BJ (cell line): Measurements from ENCODE around the gene GALNT13. TPM values are rescaled to one million over a fixed set of nuclear protein-coding genes. Genes with fewer than 3 reads are reported as not detected.

Experiments
- CTCF ChIA-PET: fragments of 350-600 bp; formaldehyde crosslinking; extraction: SDS; loops from one replicate; lab custom pipeline; 2021; ENCODE audit warnings: antibody characterized with exemption, inconsistent platforms; lab: Yijun Ruan, JAX
- POLR2A ChIA-PET: fragments of 300-600 bp; sonication (Branson Sonifier 250); formaldehyde crosslinking; extraction: SDS; loops from one replicate; lab custom pipeline; 2021; ENCODE audit warnings: antibody characterized with exemption; lab: Charles Lee
- DNase-seq: peaks from one replicate; pipeline ENCODE4 v3.0.0-alpha.2; 2011; ENCODE audit warnings: low read depth
- H3K27me3 ChIP-seq: 2 replicates; pipeline ENCODE4 v1.6.0; 2011; ENCODE audit warnings: low read length; ENCODE audit not compliant: control insufficient read depth, insufficient read depth
- H3K36me3 ChIP-seq: 2 replicates; pipeline ENCODE4 v1.5.1; 2011; ENCODE audit warnings: low read length; ENCODE audit not compliant: control insufficient read depth, insufficient read depth
- H3K4me3 ChIP-seq: 2 replicates; pipeline ENCODE4 v1.5.1; 2011; ENCODE audit warnings: low read depth, mild to moderate bottlenecking, control low read depth, low read length
- polyA plus RNA-seq: library from polyadenylated mRNA; depleted of rRNA; stranded (reverse); fragments of >200 nt; gene quantifications from 2 replicates; pipeline ENCODE4 v1.2.3, GENCODE V29; 2011
- TF ChIP-seq, protein P1 (sequence below): IDR thresholded peaks from 2 replicates; pipeline ENCODE4 v1.5.1; 2011; ENCODE audit warnings: low read depth, mild to moderate bottlenecking, control low read depth, inconsistent platforms, low read length, moderate library complexity; ENCODE audit not compliant: insufficient read depth

GALNT13 gene
- polyA plus RNA-seq, 1 experiment: not detected

- TF ChIP-seq, protein P1, sequence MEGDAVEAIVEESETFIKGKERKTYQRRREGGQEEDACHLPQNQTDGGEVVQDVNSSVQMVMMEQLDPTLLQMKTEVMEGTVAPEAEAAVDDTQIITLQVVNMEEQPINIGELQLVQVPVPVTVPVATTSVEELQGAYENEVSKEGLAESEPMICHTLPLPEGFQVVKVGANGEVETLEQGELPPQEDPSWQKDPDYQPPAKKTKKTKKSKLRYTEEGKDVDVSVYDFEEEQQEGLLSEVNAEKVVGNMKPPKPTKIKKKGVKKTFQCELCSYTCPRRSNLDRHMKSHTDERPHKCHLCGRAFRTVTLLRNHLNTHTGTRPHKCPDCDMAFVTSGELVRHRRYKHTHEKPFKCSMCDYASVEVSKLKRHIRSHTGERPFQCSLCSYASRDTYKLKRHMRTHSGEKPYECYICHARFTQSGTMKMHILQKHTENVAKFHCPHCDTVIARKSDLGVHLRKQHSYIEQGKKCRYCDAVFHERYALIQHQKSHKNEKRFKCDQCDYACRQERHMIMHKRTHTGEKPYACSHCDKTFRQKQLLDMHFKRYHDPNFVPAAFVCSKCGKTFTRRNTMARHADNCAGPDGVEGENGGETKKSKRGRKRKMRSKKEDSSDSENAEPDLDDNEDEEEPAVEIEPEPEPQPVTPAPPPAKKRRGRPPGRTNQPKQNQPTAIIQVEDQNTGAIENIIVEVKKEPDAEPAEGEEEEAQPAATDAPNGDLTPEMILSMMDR: no peak
- Histone ChIP-seq H3K4me3 (no peak overlapping the region), H3K27me3 (no peaks in the 10 kb centered on the region), H3K36me3 (no peaks in the 10 kb centered on the region)
- ChIA-PET CTCF (no interaction called here), POLR2A (no interaction called here)
- no peak for DNase-seq
Measured at GRCh38 chr2:154158101-154158500, 286.4 kb downstream of the GALNT13 start.

- H3K4me3 ChIP-seq: no peak overlapping the region
- no peak for DNase-seq
- CTCF ChIA-PET: no interaction called here
Measured at GRCh38 chr2:154161286-154161685, 289.6 kb downstream of the GALNT13 start.

DNA sequence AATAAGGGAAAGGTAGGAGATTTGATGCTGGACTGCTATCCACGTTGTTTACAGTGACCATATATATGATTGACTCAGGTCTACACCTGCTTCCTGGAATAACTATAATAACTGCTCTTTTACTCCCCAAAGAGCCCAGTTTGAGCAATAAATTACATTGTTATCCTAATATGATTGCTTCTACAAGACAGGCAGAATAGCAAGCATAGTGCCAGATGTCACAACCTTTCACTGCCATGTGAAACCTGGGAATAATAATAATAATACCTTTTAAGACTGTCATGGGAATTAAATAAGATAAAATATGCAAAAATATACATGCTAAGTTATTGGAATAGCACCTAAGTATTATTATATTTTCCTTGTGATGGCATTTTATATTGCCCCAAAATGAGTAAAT, 298.7 kb downstream of the GALNT13 start:
- ChIA-PET CTCF (no interaction called here), POLR2A (no interaction called here)
- DNase-seq: no peak
- TF ChIP-seq, protein P1: no peak
- H3K4me3 ChIP-seq: no peak overlapping the region
- no peaks in the 10 kb centered on the region for H3K36me3 ChIP-seq
- H3K27me3 ChIP-seq: no peaks in the 10 kb centered on the region

More at GRCh38 chr2:154161286-154161685, 289.6 kb downstream of the GALNT13 start:
- TF ChIP-seq, protein P1: no peak
- POLR2A ChIA-PET: no interaction called here
- Histone ChIP-seq H3K36me3 (no peaks in the 10 kb centered on the region), H3K27me3 (no peaks in the 10 kb centered on the region)

- Histone ChIP-seq H3K36me3 (no peaks in the 10 kb centered on the region), H3K4me3 (no peak overlapping the region), H3K27me3 (no peaks in the 10 kb centered on the region)
- ChIA-PET POLR2A (no interaction called here), CTCF (no interaction called here)
- TF ChIP-seq, protein P1: no peak
- DNase-seq: no peak
Measured at GRCh38 chr2:154173164-154173563, 301.4 kb downstream of the GALNT13 start.

DNA sequence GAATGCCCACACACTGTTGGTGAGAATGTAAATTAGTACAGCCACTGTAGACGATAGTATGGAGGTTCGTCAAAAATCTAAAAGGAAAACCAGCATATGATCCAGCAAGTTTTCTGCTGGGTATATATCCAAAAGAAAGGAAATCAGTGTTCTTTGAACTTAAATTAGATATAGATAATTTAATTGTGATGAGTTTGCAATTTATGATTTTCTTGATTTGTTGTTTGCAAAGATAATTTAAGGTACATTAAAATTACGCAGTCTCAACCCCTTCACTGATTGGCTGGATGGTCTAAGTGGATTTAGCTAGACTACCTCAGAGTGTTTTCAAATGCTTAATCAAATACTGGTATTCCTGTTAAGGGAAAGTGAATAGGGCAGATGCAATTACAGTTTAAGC, 302.2 kb downstream of the GALNT13 start:
- Histone ChIP-seq H3K36me3 (no peaks in the 10 kb centered on the region), H3K27me3 (no peaks in the 10 kb centered on the region), H3K4me3 (no peak overlapping the region)
- no peak for DNase-seq
- CTCF ChIA-PET: no interaction called here
- TF ChIP-seq, protein P1: no peak
- POLR2A ChIA-PET: no interaction called here
